ENCODE measurements around the gene RIT2. TPM values are rescaled to one million over a fixed set of nuclear protein-coding genes. Genes with fewer than 3 reads are reported as not detected.

RIT2 gene
- not detected in 2 replicates for total RNA-seq (ENCODE audit: low replicate concordance)

- no peak within 1 kb of the TSS for H3K4me3 ChIP-seq (ENCODE audit: low read depth, low read length)
- no peak for DNase-seq (ENCODE audit: low read depth)
- no peak for TF ChIP-seq CTCF (IDR thresholded peaks at IDR 0.05; ENCODE audit: insufficient read depth, low read length)
Measured at GRCh38 chr18:43115076-43115921, at the start of gene RIT2. Gene RIT2 (minus strand): TSS chr18:43115685.

GRCh38 chr18:43161528-43161927 lies 46.0 kb upstream of the RIT2 start:
- peak; percentile 70 for DNase-seq (ENCODE audit: low read depth)
- no peak overlapping the region for H3K4me3 ChIP-seq (ENCODE audit: low read depth, low read length)
- no peak for TF ChIP-seq CTCF (IDR thresholded peaks at IDR 0.05; ENCODE audit: insufficient read depth, low read length)

GRCh38 chr18:43160509-43160908 lies 45.0 kb upstream of the RIT2 start:
- peak; percentile 41 for DNase-seq (ENCODE audit: low read depth)
- no peak overlapping the region for H3K4me3 ChIP-seq (ENCODE audit: low read depth, low read length)
- TF ChIP-seq CTCF (IDR thresholded peaks at IDR 0.05; ENCODE audit: insufficient read depth, low read length), result no peak

GRCh38 chr18:43159926-43160325 lies 44.4 kb upstream of the RIT2 start:
- TF ChIP-seq CTCF (IDR thresholded peaks at IDR 0.05; ENCODE audit: insufficient read depth, low read length), result no peak
- DNase-seq (ENCODE audit: low read depth), result peak; percentile 6
- no peak overlapping the region for H3K4me3 ChIP-seq (ENCODE audit: low read depth, low read length)

- TF ChIP-seq CTCF (IDR thresholded peaks at IDR 0.05; ENCODE audit: insufficient read depth, low read length), result no peak
- DNase-seq (ENCODE audit: low read depth), result peak; percentile 87
- no peak overlapping the region for H3K4me3 ChIP-seq (ENCODE audit: low read depth, low read length)
Measured at GRCh38 chr18:43159086-43159770, 43.7 kb upstream of the RIT2 start.

GRCh38 chr18:43158381-43158780 lies 42.9 kb upstream of the RIT2 start:
- TF ChIP-seq CTCF (IDR thresholded peaks at IDR 0.05; ENCODE audit: insufficient read depth, low read length), result no peak
- H3K4me3 ChIP-seq (ENCODE audit: low read depth, low read length), result no peak overlapping the region
- DNase-seq (ENCODE audit: low read depth), result peak; percentile 0
